Mesenchymal stem cell (in vitro differentiated cells and primary cell): ENCODE results near the gene XCL1.

Source experiments
- DNase-seq: peaks from one replicate; pipeline ENCODE4 v3.0.0-alpha.2; 2013
- H2AFZ ChIP-seq: one replicate; pipeline ENCODE4 v1.6.1; 2013; ENCODE audit warnings: low read depth, mild to moderate bottlenecking, control low read depth, inconsistent platforms, low read length, moderate library complexity
- H2AK5ac ChIP-seq: 2 replicates; pipeline ENCODE4 v1.6.1; 2013; ENCODE audit warnings: low read length, moderate library complexity, mild to moderate bottlenecking, inconsistent platforms; ENCODE audit not compliant: severe bottlenecking
- H2BK120ac ChIP-seq: one replicate; pipeline ENCODE4 v1.6.1; 2013; ENCODE audit warnings: low read depth, mild to moderate bottlenecking, inconsistent platforms, low read length, moderate library complexity
- H2BK12ac ChIP-seq, 2 experiments: one replicate each; pipeline ENCODE4 v1.6.1; 2013; ENCODE audit warnings: inconsistent platforms in 2 of 2, low read length in 2 of 2, mild to moderate bottlenecking in 2 of 2, moderate library complexity in 2 of 2, control low read depth in 1 of 2
- H2BK15ac ChIP-seq: one replicate; pipeline ENCODE4 v1.6.1; 2013; ENCODE audit warnings: mild to moderate bottlenecking, low read depth, inconsistent platforms; ENCODE audit not compliant: poor library complexity, severe bottlenecking
- H2BK5ac ChIP-seq: 2 replicates; pipeline ENCODE4 v1.6.1; 2013; ENCODE audit warnings: low read depth, mild to moderate bottlenecking, low read length, control low read depth, inconsistent platforms; ENCODE audit not compliant: poor library complexity, severe bottlenecking
- H3K14ac ChIP-seq, 2 experiments: one replicate each; pipeline ENCODE4 v1.6.1; 2013; ENCODE audit warnings: inconsistent platforms in 2 of 2, low read length in 2 of 2, control low read depth in 1 of 2, mild to moderate bottlenecking in 1 of 2, moderate library complexity in 1 of 2
- H3K18ac ChIP-seq, 2 experiments: one replicate each; pipeline ENCODE4 v1.6.1; 2013; ENCODE audit warnings: inconsistent platforms in 2 of 2, low read length in 2 of 2, control low read depth in 1 of 2, low read depth in 1 of 2, mild to moderate bottlenecking in 1 of 2
- H3K23ac ChIP-seq, 2 experiments: one replicate each; pipeline ENCODE4 v1.6.1; 2013; ENCODE audit warnings: inconsistent platforms in 2 of 2, low read length in 2 of 2, mild to moderate bottlenecking in 2 of 2, moderate library complexity in 2 of 2, control low read depth in 1 of 2
- H3K27ac ChIP-seq: 2 replicates; pipeline ENCODE4 v1.5.1; 2013; ENCODE audit warnings: mild to moderate bottlenecking, moderate library complexity, low read length, control low read depth, inconsistent platforms; ENCODE audit not compliant: poor library complexity, severe bottlenecking
- H3K27me3 ChIP-seq, 2 experiments: 2 replicates each; pipeline versions ENCODE4 v1.6.1 to v1.7.0; 2013; ENCODE audit warnings: low read length in 2 of 2, mild to moderate bottlenecking in 2 of 2, moderate library complexity in 2 of 2, control low read depth in 1 of 2, inconsistent platforms in 1 of 2; ENCODE audit not compliant: control insufficient read depth in 1 of 2, insufficient read depth in 1 of 2
- H3K36me3 ChIP-seq, 2 experiments: 2 replicates each; pipeline versions ENCODE4 v1.6.1 to v1.7.0; 2013; ENCODE audit warnings: low read length in 2 of 2, control low read depth in 1 of 2, inconsistent platforms in 1 of 2, low read depth in 1 of 2, mild to moderate bottlenecking in 1 of 2; ENCODE audit not compliant: insufficient read depth in 2 of 2, control insufficient read depth in 1 of 2
- H3K4ac ChIP-seq, 2 experiments: one replicate each; pipeline ENCODE4 v1.6.1; 2013; ENCODE audit warnings: inconsistent platforms in 2 of 2, low read length in 2 of 2, mild to moderate bottlenecking in 2 of 2, moderate library complexity in 2 of 2, control low read depth in 1 of 2, low read depth in 1 of 2
- H3K4me1 ChIP-seq: 2 replicates; pipeline ENCODE4 v1.6.1; 2013; ENCODE audit warnings: low read depth, low read length, control low read depth; ENCODE audit not compliant: control insufficient read depth, insufficient read depth
- H3K4me2 ChIP-seq: 2 replicates; pipeline ENCODE4 v1.6.1; 2013; ENCODE audit warnings: low read length, mild to moderate bottlenecking, inconsistent platforms; ENCODE audit not compliant: poor library complexity, severe bottlenecking
- H3K4me3 ChIP-seq, 2 experiments: 2 replicates each; pipeline versions ENCODE4 v1.5.1 to v1.7.0; 2013; ENCODE audit warnings: low read length in 2 of 2, mild to moderate bottlenecking in 2 of 2, control low read depth in 1 of 2, low read depth in 1 of 2; ENCODE audit not compliant: insufficient read depth in 1 of 2
- H3K79me1 ChIP-seq: replicated peaks from 2 replicates; pipeline ENCODE4 v1.6.1; 2013; ENCODE audit warnings: mild to moderate bottlenecking, control low read depth, low read length, inconsistent platforms; ENCODE audit not compliant: poor library complexity, severe bottlenecking
- H3K9ac ChIP-seq: 2 replicates; pipeline ENCODE4 v1.7.0; 2013; ENCODE audit warnings: mild to moderate bottlenecking, low read length, moderate library complexity
- H3K9me3 ChIP-seq: 2 replicates; pipeline ENCODE4 v1.7.0; 2013; ENCODE audit warnings: mild to moderate bottlenecking, low read length; ENCODE audit not compliant: control insufficient read depth
- H4K8ac ChIP-seq: one replicate; pipeline ENCODE4 v1.6.1; 2013; ENCODE audit warnings: inconsistent platforms, mild to moderate bottlenecking, low read length, moderate library complexity
- H4K91ac ChIP-seq: one replicate; pipeline ENCODE4 v1.6.1; 2013; ENCODE audit warnings: mild to moderate bottlenecking, low read length, inconsistent platforms
- WGBS: methylation state at CpG from one replicate; pipeline ENCODE4 v1.1.7; 2013; ENCODE audit warnings: mixed read lengths; 5-methylcytosine and 5-hydroxymethylcytosine counted together

XCL1 gene

GRCh38 chr1:168581817-168582572 is 5.6 kb downstream of the XCL1 start:
- Histone ChIP-seq H3K27ac (no peak overlapping the region), H4K91ac (no peak overlapping the region), H4K8ac (no peak overlapping the region), H2BK120ac (no peak overlapping the region), H3K14ac (no peak overlapping the region), H2BK12ac (no peak overlapping the region), H3K9me3 (no peaks in the 10 kb centered on the region), H3K4me1 (peaks cover 7% of the 10 kb centered on the region), H3K79me1 (no peaks in the 10 kb centered on the region), H2AK5ac (no peak overlapping the region), H3K23ac (no peak overlapping the region), H2AFZ (no peak overlapping the region), H3K9ac (no peak overlapping the region), H2BK5ac (no peak overlapping the region), H3K36me3 (no peaks in the 10 kb centered on the region), H3K4me2 (no peak overlapping the region), H3K4ac (no peak overlapping the region), H2BK15ac (no peak overlapping the region), H3K27me3 (no peaks in the 10 kb centered on the region), H3K4me3 (no peak overlapping the region), H3K18ac (no peak overlapping the region)
- WGBS = 100% methylated on average over 3 of the region's 4 CpGs
- DNase-seq = no peak

- no peaks in the 10 kb centered on the region for H3K36me3 ChIP-seq
- H2BK12ac ChIP-seq = no peak overlapping the region
- peaks cover 7% of the 10 kb centered on the region for H3K4me1 ChIP-seq
- no peaks in the 10 kb centered on the region for H3K27me3 ChIP-seq
- no peak overlapping the region for H2BK5ac ChIP-seq
- peak overlapping the region; percentile 46 for H3K27ac ChIP-seq
- no peak overlapping the region for H2BK15ac ChIP-seq
- H2AFZ ChIP-seq = no peak overlapping the region
- no peak overlapping the region for H3K23ac ChIP-seq
- no peaks in the 10 kb centered on the region for H3K9me3 ChIP-seq
- H3K14ac ChIP-seq = no peak overlapping the region
- H3K79me1 ChIP-seq = no peaks in the 10 kb centered on the region
- no peak overlapping the region for H4K91ac ChIP-seq
- no peak overlapping the region for H3K18ac ChIP-seq
- no peak overlapping the region for H2AK5ac ChIP-seq
- no peak overlapping the region for H3K4ac ChIP-seq
- no peak overlapping the region for H3K9ac ChIP-seq
- no peak overlapping the region for H4K8ac ChIP-seq
- H2BK120ac ChIP-seq = no peak overlapping the region
- WGBS = 65% methylated on average over 6 of the region's 6 CpGs
- H3K4me2 ChIP-seq = no peak overlapping the region
- no peak for DNase-seq
- no peak overlapping the region for H3K4me3 ChIP-seq
These were observed 6.4 kb downstream of the XCL1 start for GRCh38 chr1:168582688-168583336.

GRCh38 chr1:168583571-168583970 is 7.2 kb downstream of the XCL1 start:
- no peak overlapping the region for H3K4ac ChIP-seq
- DNase-seq = no peak
- no peak overlapping the region for H3K23ac ChIP-seq
- no peak overlapping the region for H3K14ac ChIP-seq
- no peak overlapping the region for H2AFZ ChIP-seq
- H3K27me3 ChIP-seq = no peaks in the 10 kb centered on the region
- H3K36me3 ChIP-seq = no peaks in the 10 kb centered on the region
- peak overlapping the region; percentile 46 for H3K27ac ChIP-seq
- no peaks in the 10 kb centered on the region for H3K9me3 ChIP-seq
- no peak overlapping the region for H4K8ac ChIP-seq
- H2BK15ac ChIP-seq = no peak overlapping the region
- H3K79me1 ChIP-seq = no peaks in the 10 kb centered on the region
- H3K4me3 ChIP-seq = no peak overlapping the region
- no peak overlapping the region for H2BK12ac ChIP-seq
- H2BK120ac ChIP-seq = no peak overlapping the region
- H3K4me2 ChIP-seq = no peak overlapping the region
- H3K4me1 ChIP-seq = peaks cover 7% of the 10 kb centered on the region
- H2AK5ac ChIP-seq = peak overlapping the region; percentile 37
- WGBS = 79% methylated on average over 6 of the region's 6 CpGs
- H4K91ac ChIP-seq = no peak overlapping the region
- H3K9ac ChIP-seq = no peak overlapping the region
- H2BK5ac ChIP-seq = no peak overlapping the region
- no peak overlapping the region for H3K18ac ChIP-seq

- no peak overlapping the region for H2BK120ac ChIP-seq
- H2AK5ac ChIP-seq = no peak overlapping the region
- H2AFZ ChIP-seq = no peak overlapping the region
- no peak overlapping the region for H3K18ac ChIP-seq
- no peak overlapping the region for H3K4me2 ChIP-seq
- no peaks in the 10 kb centered on the region for H3K36me3 ChIP-seq
- WGBS = 78% methylated on average over 3 of the region's 3 CpGs
- no peak overlapping the region for H3K23ac ChIP-seq
- H3K79me1 ChIP-seq = no peaks in the 10 kb centered on the region
- H3K9ac ChIP-seq = peak overlapping the region; percentile 23
- no peak overlapping the region for H3K27ac ChIP-seq
- H2BK12ac ChIP-seq = no peak overlapping the region
- DNase-seq = peak; percentile 22
- H4K8ac ChIP-seq = no peak overlapping the region
- peaks cover 7% of the 10 kb centered on the region for H3K4me1 ChIP-seq
- H4K91ac ChIP-seq = no peak overlapping the region
- H3K9me3 ChIP-seq = no peaks in the 10 kb centered on the region
- H3K4me3 ChIP-seq = no peak overlapping the region
- no peak overlapping the region for H2BK5ac ChIP-seq
- no peaks in the 10 kb centered on the region for H3K27me3 ChIP-seq
- H3K14ac ChIP-seq = no peak overlapping the region
- no peak overlapping the region for H2BK15ac ChIP-seq
- no peak overlapping the region for H3K4ac ChIP-seq
These were observed 8.8 kb downstream of the XCL1 start for GRCh38 chr1:168585191-168585590.
